MV-4-11 (cell line): ENCODE results near the gene DSE.

Experiments
- DNase-seq: peaks from one replicate; lab custom pipeline; 2025; lab: John Stamatoyannopoulos, UW

The DSE gene

DNA sequence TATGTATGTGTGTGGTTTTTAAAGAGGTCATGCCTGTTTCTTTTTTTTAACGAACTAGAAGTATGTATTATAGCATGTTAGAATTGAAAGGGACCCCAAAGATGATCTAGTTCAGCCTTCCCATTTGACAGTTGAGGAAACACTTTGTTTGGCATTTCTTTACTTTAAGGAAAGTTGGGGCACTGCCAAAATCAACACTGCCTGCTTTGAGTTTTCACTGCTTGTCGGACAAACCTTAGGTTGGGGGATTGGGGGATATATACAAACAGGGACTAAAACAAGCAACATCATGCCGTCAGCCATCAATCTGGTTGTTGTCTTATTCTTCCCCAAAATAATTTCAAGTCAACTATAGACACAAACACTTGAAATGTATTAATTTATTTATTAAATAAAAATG is 76.3 kb downstream of the DSE start:
- DNase-seq = no peak

DNA sequence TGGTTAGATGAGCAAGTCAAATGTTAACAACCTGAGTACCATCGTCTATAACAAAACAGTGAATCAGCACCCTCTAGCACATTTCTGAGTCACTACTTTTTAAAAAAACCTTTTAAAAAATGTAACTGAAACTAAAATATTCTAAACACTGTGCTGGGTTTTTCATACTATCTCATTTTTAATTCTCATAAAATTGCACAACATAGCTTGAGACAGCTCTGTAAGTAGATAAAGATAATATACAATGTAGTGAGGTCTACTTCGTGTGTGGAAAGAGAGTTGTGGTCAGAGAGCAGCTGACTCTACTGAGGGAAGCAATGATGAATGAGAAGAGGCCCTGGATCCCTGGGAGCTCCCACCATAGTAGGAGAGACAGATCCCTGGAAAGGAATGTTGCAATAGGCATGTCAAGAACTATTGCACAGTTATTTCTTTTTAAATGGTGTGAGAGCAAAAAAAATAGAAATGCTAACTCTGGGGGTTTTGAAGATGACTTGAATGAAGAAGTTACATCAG is 76.8 kb downstream of the DSE start:
- DNase-seq = peak; percentile 88

DNA sequence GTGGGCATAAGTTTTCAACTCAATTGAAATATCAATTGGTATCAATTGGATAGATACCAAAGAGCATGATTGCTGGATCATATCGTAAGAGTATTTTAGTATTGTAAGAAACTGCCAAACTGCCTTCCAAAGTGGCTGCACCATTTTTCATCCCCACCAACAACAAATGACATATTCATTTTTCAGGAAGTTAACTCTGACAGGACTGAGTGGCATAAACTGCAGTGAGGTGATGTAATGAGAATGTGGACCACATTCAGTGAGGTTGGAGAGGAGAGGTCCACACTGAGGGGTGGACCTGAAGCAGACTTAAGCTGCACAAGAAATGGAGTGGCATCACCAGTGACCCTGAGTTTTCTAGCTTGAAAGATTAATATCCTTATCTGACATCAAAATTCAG is 78.8 kb downstream of the DSE start:
- DNase-seq = no peak

DNA sequence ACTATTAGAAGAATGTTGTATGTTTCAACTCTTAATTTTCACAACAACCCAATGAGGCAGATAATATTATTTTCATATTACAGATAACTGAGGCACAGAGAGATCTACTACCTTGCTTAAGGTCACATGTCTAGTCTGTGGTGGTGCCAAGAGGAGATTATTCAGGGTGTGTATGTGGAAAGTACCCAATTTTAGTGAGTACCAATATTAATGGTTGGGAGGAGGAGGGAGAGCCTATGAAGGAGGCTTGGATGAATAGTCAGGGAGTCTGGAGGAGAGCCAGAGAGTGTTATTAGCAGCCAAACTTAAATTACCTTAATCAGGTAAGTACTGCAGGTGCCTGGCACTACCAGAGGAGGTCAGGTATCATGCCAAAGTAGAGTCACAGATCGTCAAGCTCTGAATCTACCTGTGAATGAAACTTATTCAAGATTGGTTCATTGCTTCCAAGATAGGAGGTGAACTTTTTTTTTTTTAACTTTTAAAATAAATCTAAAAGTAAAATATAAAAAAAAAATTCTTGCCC is 79.5 kb downstream of the DSE start:
- DNase-seq = no peak

DNA sequence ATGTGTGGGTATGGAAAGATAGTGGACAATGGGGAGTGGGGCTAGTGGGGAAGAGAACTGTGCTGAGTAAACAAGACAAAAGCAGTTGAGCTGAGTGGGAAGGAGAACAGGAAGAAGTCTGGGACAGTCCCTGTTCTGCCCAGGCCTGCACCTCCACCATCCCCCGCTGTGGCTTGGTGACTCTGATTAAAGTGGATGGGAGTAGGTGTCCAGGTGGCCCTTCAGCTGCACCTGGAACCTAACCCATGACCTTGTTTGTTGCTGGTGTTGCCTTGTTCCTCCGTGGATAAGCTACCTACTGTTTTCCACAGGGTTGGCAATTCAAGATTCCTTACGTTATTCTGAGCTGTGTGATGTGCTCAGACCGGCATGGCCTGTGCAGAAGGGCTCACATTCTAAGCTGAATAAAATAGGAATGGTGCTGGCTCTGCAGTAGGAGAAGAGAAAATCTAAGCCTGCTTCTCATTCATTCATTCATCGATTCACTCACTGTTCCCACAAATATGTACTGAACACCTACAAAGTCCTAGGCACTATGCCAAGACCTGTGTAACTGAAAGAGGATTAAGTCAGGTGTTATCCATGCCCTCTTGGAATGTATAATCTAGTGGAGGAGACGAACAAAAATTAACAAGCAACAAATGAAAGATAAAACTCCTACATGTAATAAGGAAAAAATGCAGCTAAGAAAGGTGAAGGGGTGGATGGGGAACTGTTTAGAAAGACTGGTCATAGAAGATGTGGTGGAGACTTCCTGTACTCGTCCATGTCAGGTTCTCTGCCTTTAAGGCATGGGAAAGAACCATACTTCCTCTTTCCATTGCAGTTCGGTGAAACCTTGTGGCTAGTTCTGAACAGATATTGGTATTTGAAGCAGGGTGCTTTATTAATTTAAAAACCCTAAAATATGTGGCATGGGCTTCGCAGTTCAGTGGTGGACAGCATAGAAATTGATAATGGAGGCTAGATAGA is 80.3 kb downstream of the DSE start:
- peak; percentile 87 for DNase-seq

DNA sequence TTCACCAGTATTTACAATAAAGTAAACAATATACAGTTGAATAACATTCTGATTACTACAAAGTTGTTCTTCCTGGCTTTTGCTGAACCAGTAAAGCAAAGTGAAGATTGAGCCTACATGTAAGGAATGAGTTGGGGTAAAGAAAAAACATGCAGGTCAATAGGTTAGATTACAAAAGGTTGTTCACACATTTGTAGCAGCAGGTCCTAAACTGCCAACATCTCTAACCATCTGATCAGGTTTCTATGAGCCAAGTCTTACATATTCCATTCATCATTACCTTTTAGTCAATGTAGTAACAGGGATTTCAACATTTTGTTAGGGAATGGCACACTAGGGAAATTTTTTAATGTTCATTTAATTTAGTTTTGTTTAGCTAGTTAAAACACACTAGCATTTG is 81.2 kb downstream of the DSE start:
- no peak for DNase-seq

DNA sequence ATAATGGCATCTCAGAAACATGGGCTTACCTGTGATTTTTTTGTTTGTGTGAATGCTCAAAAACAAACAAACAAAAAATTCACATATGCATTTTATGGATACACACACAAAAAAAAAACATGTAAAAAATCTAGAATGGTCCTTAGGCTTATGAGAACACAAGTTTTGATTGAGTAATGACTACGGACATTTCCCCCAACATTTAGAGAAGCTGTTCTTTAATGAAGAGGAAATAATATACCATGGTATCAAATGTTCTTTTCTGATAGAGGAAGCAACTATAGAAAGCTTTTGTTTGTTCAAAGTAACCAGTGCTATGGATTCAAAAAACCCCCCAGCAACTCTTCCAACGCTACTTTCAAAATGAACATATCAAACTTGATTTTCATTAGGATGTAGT is 81.8 kb downstream of the DSE start:
- no peak for DNase-seq

DNA sequence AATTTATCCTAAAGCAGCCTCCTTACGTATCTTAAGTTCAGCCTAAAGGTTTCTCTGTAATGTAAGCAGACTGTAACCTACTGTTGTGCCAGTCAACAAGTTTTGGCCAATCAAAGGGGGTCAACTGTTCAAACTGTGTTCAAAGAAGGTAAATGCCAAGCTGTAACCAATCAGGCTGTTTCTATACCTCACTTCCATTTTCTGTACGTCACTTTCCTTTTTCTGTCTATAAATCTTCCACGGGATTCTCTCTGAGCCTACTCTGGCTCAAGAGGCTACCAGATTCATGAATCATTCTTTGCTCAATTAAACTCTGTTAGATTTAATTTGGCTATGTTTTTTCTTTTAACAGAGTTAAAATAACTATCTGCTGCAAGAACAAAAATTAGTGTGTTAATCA is 85.4 kb downstream of the DSE start:
- no peak for DNase-seq

DNA sequence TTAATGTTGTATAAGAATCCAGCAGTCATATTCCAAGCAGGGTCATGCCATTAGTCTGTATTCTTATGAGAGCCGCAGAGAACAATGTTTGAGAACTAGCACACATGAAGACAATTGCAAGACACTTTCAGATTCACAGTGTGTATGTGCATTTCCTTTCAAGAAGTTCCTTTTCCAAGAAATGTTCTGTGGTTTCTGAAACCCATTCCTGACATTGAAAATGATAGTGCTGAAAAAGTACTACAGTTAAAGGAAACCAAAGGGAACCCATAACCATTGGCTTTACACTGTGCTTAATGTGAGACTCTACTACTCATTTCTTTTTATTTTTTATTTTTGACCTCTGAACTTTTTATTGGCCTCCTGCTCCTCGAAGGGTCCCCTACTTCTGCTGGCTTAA is 86.2 kb downstream of the DSE start:
- DNase-seq = peak; percentile 38

DNA sequence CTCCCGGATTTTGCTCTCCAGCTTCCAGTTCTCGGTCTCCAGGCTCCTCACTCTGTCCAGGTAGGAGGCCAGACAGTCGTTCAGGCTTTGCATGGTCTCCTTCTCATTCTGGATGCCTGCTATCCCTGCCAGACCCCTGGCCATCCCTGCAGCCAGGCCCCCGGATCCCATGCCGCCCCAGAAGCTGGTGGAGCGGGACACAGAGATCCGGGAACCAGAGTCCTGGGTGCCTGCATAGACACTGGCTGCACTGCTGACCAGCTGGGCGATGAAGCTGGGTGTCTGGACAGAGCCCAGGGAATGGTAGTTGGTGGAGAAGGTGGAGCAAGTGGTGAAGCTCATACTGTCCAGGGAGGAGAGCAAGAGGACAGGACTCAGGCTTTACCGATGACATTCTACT is 87.5 kb downstream of the DSE start:
- no peak for DNase-seq

DNA sequence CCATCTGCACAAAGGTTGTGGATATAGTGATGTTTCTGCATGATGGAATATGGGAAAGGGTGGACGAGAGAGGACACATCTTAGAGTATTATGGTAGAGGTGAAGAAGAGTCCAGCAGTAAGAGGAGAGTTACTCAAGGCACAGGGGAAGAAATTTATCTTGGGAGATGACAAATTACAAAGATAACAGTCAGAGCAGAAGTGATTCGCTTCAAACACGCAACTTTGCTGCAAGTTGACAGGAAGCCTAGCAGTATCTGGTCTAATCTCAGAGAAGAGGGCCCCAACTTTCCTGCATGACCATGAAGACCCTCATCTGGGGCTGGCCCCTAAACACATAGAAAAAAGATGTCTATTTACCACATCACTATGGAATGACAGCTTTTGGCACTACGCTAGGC is 89.2 kb downstream of the DSE start:
- no peak for DNase-seq

DNA sequence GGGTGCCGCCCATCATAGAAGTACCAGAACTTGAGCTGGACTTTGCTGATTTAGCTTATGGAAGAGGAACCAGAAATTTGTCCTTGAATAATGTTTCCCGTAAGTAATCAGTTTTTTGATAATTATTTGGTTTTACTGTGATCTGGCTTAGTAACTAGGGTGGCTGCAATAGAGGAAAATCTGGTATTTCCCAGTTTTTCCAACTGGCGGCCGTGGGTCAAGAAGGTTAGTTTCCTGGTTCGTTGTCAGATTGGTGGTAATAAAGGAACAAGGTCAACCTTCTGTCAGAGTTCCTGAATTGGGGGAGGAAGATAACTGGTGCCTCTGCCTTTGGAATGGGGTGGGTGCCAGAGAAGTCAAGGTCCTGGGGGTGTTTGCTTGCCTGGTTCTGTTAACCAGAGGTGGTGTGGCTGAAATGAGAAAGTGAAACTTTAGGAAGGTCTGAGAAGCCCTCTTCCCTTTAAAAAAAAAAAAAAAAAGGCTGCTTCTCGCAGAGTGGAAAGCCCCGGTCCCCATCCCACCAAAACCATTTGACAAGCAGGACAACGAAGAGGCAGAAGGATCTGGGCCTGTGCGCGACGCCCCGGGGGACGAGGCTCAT is 90.7 kb downstream of the DSE start, which contains the start of gene CALHM6:
Gene CALHM6, plus strand, starts transcription at position 45 of the 601 bp plus-strand sequence. Its CDS starts 555 bp downstream, at position 600.
- no peak for DNase-seq

DNA sequence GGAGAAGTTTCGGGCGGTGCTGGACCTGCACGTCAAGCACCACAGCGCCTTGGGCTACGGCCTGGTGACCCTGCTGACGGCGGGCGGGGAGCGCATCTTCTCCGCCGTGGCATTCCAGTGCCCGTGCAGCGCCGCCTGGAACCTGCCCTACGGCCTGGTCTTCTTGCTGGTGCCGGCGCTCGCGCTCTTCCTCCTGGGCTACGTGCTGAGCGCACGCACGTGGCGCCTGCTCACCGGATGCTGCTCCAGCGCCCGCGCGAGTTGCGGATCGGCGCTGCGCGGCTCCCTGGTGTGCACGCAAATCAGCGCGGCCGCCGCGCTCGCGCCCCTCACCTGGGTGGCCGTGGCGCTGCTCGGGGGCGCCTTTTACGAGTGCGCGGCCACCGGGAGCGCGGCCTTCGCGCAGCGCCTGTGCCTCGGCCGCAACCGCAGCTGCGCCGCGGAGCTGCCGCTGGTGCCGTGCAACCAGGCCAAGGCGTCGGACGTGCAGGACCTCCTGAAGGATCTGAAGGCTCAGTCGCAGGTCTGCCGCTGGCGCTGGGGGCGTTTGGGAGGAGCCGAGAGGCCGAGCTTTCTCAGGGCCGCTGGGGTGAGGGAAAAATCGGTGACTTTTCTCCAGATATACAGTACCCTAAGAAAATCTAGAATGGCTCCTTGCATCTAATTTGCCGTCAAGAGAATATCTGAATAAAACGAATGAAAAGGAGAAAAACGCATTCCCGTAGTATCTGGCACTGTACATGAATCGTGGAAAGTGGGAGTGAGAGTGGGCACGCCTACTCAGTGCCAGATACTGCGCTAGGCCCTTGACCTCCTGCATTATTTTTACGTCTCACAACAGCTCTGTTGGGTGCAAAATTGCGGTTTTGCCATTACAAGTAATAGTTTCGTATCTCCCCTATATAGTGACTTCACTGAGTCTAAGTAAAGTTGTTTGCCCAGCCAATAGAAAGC is 91.5 kb downstream of the DSE start:
- peak; percentile 9 for DNase-seq

DNA sequence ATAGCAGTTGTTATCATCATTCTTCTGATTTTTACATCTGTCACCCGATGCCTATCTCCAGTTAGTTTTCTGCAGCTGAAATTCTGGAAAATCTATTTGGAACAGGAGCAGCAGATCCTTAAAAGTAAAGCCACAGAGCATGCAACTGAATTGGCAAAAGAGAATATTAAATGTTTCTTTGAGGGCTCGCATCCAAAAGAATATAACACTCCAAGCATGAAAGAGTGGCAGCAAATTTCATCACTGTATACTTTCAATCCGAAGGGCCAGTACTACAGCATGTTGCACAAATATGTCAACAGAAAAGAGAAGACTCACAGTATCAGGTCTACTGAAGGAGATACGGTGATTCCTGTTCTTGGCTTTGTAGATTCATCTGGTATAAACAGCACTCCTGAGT is 92.6 kb downstream of the DSE start:
- DNase-seq = no peak

DNA sequence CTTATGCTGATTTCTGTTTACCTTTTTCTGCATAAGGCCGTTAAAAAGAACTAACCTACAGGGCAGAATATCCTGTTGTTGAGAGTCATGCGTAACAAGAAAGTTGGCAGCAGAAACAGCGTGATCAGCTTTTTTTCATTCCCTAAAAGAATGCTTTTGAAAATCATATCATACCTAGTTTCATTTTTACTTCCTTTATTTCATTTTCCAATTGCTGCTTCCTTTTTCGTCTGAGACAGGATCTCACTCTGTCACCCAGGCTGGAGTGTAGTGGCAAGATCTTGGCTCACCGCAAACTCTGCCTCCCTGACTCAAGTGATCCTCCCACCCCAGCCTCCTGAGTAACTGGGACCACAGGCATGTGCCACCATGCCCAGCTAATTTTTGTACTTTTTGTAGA is 94.5 kb downstream of the DSE start:
- DNase-seq = peak; percentile 96

DNA sequence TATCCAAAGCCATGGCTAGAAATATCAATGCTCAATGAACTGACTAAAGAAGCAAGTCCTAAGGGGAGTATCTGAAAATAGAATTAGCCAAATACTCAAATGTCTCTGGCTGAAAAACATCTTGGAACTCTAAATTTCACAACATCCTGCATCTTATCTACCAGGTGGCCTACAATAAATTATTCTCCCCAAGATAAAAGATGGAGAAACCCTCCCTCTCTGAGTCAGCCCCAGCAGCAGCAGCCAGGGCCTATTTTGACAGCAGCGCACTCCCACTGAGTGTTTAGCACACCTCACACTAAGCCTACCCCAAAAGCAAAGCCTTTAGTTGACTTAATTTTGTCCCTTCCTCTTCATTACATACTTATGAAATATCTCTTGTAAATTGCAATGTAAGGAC is 96.3 kb downstream of the DSE start:
- no peak for DNase-seq

DNA sequence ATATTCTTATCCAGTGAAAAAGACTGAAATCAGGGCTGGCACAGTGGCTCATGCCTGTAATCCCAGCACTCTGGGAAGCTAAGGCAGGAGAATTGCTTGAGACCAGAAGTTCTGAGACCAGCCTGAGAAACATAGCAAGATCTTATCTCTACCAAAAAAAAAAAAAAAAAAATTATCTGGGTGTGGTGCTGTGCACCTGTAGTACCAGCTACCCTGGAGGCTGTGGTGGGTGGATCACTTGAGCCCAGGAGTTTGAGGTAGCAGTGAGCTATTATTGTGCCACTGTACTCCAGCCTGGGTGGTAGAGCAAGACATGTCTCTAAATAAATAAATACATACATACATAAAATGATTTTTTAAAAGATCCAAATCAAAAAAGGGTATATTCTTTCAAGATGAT is 96.8 kb downstream of the DSE start:
- DNase-seq = no peak

DNA sequence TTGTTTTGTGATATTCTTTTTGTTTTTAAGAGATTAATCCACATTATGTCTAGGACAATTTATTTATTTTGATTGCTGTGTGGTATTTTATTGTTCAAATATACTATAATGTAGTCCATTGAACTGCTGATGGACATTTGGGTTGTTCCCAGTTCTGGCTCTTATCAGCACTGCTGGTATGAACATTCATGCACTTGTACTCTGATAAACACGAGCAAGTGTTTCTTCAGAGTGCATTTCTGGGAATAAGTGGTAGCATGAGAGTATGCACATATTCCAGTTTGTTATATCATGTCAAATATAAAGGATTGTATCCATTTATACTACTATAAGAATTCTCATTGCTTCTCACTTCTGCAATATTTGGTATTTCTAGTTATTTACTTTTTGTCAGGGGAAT is 97.5 kb downstream of the DSE start:
- no peak for DNase-seq

DNA sequence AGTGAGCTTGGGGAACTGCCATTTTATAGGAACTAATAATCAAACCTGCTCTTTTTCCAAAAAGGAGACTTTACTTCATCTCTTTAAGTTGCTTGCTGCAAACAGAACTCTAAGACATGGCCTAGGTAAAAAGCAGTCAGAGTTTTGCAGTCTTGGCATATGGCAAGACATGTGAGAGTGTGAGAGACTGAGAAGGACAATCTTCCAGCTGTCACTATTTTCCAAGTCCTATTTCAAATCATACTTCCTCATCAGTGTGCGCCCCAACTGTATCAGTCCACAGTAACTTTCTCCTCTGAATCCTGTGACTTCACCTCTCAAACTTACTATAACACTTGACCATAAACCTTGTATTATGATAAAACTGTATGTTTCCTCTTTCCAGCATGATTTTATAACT is 100.8 kb downstream of the DSE start:
- no peak for DNase-seq

DNA sequence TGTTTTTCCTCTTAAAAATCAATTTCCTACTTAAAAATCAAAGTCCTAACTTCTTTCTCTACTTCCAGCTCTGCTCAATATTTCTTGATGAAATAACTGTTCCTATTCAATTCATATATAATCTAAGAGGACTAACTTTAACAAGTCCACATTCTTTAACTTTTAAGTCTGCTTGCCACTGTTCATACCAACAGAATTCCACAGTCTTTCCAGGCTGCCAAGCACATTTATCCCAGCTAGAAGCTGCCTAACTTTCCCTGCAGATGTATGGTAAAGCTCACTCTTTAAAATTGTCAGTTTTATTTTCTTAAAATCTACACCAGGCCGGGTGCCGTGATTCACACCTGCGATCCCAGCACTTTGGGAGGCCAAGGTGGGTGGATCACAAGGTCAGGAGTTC is 102.0 kb downstream of the DSE start:
- DNase-seq = no peak

DNA sequence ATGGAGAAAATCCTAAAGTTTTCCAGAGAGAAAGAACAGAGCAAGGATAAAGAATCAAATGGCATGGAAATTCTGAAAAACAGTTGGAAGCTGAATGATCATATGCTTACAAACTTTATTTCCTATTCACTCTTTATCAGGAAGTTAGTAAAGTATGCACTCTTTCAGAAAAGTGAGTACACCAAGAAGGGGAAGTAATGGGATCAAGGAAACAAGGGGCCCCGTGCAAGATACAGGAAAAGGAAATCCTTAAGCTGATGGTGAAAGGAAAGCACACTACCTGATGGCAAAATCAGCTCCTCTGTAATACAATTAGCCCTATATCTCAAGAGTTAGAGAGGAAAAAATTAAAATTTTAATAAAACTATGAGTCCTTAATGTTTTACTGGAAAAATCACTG is 104.4 kb downstream of the DSE start:
- peak; percentile 55 for DNase-seq
